ENCODE results near the gene PDPR. TPM values are rescaled to one million over a fixed set of nuclear protein-coding genes. Genes with fewer than 3 reads are reported as not detected.

PDPR gene
- polyA plus RNA-seq, 1 donor from 2014 or later, result 12.3 TPM

DNA sequence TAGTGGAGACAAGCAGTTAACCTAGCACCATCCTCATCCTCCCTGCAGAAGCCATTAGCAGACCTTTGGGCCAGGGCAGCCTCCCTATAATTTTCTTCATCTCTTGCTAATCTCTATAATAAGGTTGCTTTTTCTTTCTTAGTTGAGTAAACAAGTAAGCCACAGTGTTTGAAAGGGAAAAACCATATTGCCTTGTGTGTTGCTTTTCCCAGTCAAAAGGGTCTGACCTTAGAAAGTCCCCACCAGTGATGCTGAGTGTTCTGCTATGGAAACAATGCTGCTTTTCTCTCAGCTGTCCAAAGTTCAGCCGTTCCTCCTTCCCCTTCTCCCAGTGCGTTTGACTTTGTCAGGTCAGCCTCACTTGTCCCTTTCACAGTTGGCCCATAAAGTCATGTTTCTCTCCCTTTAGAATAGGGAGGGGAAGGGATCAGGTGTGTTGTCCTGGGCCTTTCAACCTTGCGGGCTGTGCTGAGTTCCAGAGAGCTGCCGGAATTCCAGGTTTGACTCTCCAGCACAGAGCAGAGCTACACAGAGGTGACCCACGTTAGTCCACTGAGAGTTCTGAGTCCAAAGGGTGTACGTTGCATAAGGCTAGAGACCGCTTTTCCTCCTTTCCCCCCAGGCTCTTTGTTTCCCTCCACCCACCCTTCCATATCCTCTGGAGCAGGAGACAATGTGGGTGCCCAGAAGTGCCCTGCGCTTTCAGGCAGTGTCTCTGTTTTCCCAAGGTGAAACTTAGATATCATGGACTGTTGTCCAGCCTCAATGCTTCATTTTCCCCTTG lies 43.5 kb downstream of the PDPR start:
- peaks cover 13% of the 10 kb centered on the region for H3K36me3 ChIP-seq (ENCODE audit: insufficient read depth, low read length)
- H3K27ac ChIP-seq (ENCODE audit: low read length), result no peak overlapping the region
- no peaks in the 10 kb centered on the region for H3K27me3 ChIP-seq (ENCODE audit: insufficient read depth, low read depth, low read length)
- H3K4me2 ChIP-seq (ENCODE audit: low read length), result no peak overlapping the region
- no peak overlapping the region for H3K9ac ChIP-seq (ENCODE audit: low read length)
- no peaks in the 10 kb centered on the region for H3K9me2 ChIP-seq (ENCODE audit: insufficient read depth, low read length)
- H3K9me3 ChIP-seq (ENCODE audit: low read length), result no peaks in the 10 kb centered on the region
- no peaks in the 10 kb centered on the region for H3F3A ChIP-seq (ENCODE audit: insufficient read depth, low read length, poor library complexity, severe bottlenecking)
- H3K79me2 ChIP-seq (replicated peaks; ENCODE audit: insufficient read depth, low read length), result no peaks in the 10 kb centered on the region
- H4K20me1 ChIP-seq (ENCODE audit: insufficient read depth), result no peaks in the 10 kb centered on the region
- no peak overlapping the region for H3K4me3 ChIP-seq (ENCODE audit: low read length)
- no peak for TF ChIP-seq EZH2 (IDR thresholded peaks at IDR 0.05; ENCODE audit: borderline replicate concordance, insufficient read depth, low read length, poor library complexity, severe bottlenecking)
- no peak for TF ChIP-seq EP300 (conservative IDR thresholded peaks at IDR 0.05; ENCODE audit: poor library complexity, severe bottlenecking)
- no peak for TF ChIP-seq CTCF (IDR thresholded peaks at IDR 0.05; ENCODE audit: poor library complexity, severe bottlenecking)
- TF ChIP-seq POLR2AphosphoS5 (IDR thresholded peaks at IDR 0.05), result no peak
- no peak for TF ChIP-seq SMC3 (conservative IDR thresholded peaks at IDR 0.05; ENCODE audit: poor library complexity)
- TF ChIP-seq, protein P1, sequence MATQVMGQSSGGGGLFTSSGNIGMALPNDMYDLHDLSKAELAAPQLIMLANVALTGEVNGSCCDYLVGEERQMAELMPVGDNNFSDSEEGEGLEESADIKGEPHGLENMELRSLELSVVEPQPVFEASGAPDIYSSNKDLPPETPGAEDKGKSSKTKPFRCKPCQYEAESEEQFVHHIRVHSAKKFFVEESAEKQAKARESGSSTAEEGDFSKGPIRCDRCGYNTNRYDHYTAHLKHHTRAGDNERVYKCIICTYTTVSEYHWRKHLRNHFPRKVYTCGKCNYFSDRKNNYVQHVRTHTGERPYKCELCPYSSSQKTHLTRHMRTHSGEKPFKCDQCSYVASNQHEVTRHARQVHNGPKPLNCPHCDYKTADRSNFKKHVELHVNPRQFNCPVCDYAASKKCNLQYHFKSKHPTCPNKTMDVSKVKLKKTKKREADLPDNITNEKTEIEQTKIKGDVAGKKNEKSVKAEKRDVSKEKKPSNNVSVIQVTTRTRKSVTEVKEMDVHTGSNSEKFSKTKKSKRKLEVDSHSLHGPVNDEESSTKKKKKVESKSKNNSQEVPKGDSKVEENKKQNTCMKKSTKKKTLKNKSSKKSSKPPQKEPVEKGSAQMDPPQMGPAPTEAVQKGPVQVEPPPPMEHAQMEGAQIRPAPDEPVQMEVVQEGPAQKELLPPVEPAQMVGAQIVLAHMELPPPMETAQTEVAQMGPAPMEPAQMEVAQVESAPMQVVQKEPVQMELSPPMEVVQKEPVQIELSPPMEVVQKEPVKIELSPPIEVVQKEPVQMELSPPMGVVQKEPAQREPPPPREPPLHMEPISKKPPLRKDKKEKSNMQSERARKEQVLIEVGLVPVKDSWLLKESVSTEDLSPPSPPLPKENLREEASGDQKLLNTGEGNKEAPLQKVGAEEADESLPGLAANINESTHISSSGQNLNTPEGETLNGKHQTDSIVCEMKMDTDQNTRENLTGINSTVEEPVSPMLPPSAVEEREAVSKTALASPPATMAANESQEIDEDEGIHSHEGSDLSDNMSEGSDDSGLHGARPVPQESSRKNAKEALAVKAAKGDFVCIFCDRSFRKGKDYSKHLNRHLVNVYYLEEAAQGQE (IDR thresholded peaks at IDR 0.05; ENCODE audit: borderline replicate concordance), result no peak
- TF ChIP-seq TAF1 (IDR thresholded peaks at IDR 0.05; ENCODE audit: low read depth), result no peak
- TF ChIP-seq MXI1 (conservative IDR thresholded peaks at IDR 0.05; ENCODE audit: poor library complexity, severe bottlenecking), result no peak
- no peak for TF ChIP-seq RAD21 (conservative IDR thresholded peaks at IDR 0.05)
- no peak overlapping the region for H2AFZ ChIP-seq (ENCODE audit: low read depth, low read length)

DNA sequence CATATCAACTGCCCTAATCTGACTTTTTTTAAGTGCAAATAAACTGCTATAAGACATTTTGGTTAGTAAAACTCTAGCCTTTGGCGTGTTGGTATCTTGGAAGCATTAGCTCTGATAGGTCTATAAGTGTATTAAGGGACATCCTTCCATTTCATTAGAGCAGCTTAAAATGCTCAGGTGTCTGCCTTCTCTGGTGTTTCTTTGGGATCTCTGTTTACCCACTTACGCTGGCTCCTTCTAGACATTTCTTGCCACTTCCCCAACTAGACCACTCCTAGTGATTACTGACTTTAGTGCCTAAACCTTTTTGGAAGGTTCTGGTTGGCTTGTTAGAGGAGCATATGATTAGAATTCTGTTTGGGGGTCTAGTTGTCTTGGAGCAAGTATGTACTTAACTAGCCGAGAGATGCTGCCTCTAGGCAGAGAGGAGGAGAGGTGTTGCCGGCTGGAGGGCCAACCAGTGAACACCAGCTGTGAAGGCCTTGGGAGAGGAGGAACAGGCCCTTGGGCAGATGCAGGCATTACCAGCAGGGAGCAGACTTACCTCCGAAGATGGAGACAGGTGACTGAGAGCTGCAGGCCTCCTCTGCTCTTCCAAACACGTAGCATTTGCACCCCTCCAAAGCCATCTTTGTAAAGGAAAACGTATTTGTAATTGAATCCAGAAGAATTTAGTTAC lies 44.3 kb downstream of the PDPR start:
- H3K9me2 ChIP-seq (ENCODE audit: insufficient read depth, low read length), result no peaks in the 10 kb centered on the region
- H4K20me1 ChIP-seq (ENCODE audit: insufficient read depth), result no peaks in the 10 kb centered on the region
- no peaks in the 10 kb centered on the region for H3K9me3 ChIP-seq (ENCODE audit: low read length)
- H3K4me3 ChIP-seq (ENCODE audit: low read length), result no peak overlapping the region
- no peaks in the 10 kb centered on the region for H3F3A ChIP-seq (ENCODE audit: insufficient read depth, low read length, poor library complexity, severe bottlenecking)
- no peak overlapping the region for H3K4me2 ChIP-seq (ENCODE audit: low read length)
- no peaks in the 10 kb centered on the region for H3K27me3 ChIP-seq (ENCODE audit: insufficient read depth, low read depth, low read length)
- no peak overlapping the region for H3K27ac ChIP-seq (ENCODE audit: low read length)
- peaks cover 8% of the 10 kb centered on the region for H3K36me3 ChIP-seq (ENCODE audit: insufficient read depth, low read length)
- H3K79me2 ChIP-seq (replicated peaks; ENCODE audit: insufficient read depth, low read length), result no peaks in the 10 kb centered on the region
- TF ChIP-seq SMC3 (conservative IDR thresholded peaks at IDR 0.05; ENCODE audit: poor library complexity) (no peak), TAF1 (IDR thresholded peaks at IDR 0.05; ENCODE audit: low read depth) (no peak), CTCF (IDR thresholded peaks at IDR 0.05; ENCODE audit: poor library complexity, severe bottlenecking) (no peak), RAD21 (conservative IDR thresholded peaks at IDR 0.05) (no peak), EZH2 (IDR thresholded peaks at IDR 0.05; ENCODE audit: borderline replicate concordance, insufficient read depth, low read length, poor library complexity, severe bottlenecking) (no peak), EP300 (conservative IDR thresholded peaks at IDR 0.05; ENCODE audit: poor library complexity, severe bottlenecking) (no peak), MXI1 (conservative IDR thresholded peaks at IDR 0.05; ENCODE audit: poor library complexity, severe bottlenecking) (no peak), POLR2AphosphoS5 (IDR thresholded peaks at IDR 0.05) (no peak)
- TF ChIP-seq, protein P1 (IDR thresholded peaks at IDR 0.05; ENCODE audit: borderline replicate concordance), result no peak
- H2AFZ ChIP-seq (ENCODE audit: low read depth, low read length), result no peak overlapping the region
- no peak overlapping the region for H3K9ac ChIP-seq (ENCODE audit: low read length)

Measured in neural cell (in vitro differentiated cells).